Measurements from ENCODE around the gene TUBGCP2.
"Not testable (repeated sequence)": the region's sequence is repeated elsewhere in the genome, so short reads cannot be mapped to it uniquely, and the experiment has no call there.

The TUBGCP2 gene

DNA sequence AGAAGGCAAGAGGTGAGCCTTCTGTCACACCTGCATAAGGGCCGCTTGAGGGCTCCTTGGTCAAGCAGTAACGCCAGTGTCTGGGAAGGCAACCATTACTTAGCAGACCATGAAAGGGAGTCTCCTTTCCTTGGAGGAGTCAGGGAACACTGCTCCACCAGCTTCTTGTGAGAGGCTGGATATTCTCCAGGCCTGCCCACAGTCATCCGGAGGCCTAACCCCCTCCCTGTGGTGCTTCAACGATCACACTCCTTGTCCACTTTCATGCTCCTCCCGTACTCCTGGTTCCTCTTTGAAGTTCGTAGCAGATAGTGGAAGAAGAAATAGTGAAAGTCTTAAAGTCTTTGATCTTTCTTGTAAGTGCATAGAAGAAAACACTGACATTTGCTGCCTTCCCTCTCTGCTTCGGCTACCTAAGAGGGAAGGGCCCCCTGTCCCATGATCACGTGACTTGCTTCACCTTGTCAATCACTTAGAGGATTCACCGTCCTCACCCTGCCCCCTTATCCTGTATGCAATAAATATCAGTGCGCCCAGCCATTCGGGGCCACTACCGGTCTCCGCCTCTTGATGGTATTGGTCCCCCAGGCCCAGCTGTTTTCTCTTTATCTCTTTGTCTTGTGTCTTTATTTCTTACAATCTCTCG lies 13.5 kb upstream of the TUBGCP2 start:
- not testable (repeated sequence) for DNase-seq

DNA sequence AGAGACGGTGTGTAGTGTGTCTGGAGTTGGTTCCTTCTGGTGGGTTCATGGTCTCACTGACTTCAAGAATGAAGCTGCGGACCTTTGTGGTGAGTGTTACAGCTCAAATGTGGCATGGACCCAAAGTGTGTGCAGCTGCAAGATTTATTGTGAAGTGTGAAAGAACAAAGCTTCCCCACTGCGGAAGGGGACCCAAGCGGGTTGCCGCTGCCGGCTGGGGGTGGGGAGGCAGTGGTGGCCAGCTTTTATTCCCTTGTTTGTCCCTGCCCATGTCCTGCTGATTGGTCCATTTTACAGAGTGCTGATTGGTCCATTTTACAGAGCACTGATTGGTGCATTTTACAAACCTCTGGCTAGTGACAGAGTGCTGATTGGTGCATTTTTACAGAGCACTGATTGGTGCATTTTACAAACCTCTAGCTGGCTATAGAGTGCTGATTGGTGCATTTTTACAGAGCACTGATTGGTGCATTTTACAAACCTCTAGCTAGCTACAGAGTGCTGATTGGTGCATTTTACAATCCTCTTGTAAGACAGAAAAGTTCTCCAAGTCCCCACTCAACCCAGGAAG lies 12.3 kb upstream of the TUBGCP2 start:
- not testable (repeated sequence) for DNase-seq

DNA sequence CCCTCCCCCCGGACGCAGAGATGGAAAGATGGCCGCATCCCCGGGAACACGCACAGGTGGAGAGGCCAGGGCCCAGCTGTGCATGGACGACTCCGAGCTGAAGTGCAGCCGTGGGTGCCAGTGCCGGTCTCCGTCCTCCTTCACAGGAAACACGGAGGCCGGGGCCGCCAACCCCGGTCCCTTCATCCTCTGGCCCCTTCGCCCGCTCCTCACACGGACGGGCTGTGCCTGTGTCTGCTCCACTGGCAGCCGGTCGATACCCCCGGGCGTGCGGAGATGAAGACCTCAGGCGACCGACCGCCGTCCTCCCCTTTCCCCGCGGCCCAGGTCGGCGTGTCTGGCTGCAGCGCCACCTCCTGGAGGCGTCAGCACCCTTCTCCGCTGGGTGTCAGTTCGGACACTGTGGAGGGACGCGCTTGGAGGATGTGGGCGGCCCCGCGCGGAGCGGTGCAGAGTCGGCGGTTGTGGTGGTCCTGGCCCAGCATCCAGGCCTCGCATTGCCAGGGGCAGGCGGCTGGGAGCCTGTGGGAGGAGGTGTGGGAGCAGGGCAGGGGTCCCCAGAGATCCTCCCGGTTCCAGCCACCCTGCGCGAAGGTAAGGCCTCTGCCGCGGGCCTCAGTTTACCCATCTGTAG lies 9.9 kb upstream of the TUBGCP2 start:
- DNase-seq: peak; percentile 89

DNA sequence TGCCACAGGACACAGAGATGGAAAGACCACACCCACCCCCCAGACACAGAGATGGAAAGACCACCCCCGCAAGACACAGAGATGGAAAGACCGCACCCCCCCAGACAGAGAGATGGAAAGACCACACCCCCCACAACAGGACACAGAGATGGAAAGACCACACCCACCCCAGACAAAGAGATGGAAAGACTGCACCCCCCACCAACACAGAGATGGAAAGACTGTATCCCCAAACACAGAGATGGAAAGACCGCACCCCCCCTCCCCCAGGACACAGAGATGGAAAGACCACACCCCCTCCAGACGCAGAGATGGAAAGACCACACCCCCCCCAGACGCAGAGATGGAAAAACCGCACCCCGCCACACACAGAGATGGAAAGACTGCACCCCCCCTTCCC lies 8.1 kb upstream of the TUBGCP2 start:
- DNase-seq: no peak

DNA sequence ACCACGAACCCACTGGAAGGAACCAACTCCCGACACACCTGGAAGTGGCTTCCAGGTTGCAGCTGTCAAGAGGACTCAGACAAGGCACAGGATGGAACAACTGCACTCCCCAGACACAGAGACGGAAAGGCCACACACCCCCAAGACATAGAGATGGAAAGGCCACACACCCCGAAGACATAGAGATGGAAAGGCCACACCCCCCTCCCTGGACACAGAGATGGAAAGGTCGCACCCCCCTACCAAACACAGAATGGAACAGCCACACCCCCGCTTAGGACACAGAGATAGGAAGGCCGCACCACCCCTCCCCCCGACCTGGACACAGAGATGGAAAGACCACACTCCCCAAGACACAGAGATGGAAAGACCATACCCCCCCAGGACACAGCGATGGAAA lies 7.6 kb upstream of the TUBGCP2 start:
- DNase-seq: no peak

DNA sequence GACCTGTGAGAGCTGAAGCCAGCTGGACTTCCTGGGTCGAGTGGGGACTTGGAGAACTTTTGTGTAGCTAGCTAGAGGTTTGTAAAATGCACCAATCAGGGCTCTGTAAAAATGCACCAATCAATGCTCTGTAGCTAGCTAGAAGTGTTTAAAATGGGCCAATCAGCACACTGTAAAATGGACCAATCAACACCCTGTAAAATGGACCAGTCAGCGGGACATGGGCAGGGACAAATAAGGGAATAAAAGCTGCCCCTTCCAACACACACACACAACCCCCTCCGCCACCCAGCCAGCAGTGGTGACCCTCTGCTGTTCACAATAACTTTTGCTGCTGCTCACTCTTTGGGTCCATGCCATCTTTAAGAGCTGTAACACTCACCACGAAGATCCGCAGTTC lies 7.2 kb upstream of the TUBGCP2 start:
- no peak for DNase-seq

GRCh38 chr10:133314911-133315310 lies 6.2 kb upstream of the TUBGCP2 start:
- no peak for DNase-seq

DNA sequence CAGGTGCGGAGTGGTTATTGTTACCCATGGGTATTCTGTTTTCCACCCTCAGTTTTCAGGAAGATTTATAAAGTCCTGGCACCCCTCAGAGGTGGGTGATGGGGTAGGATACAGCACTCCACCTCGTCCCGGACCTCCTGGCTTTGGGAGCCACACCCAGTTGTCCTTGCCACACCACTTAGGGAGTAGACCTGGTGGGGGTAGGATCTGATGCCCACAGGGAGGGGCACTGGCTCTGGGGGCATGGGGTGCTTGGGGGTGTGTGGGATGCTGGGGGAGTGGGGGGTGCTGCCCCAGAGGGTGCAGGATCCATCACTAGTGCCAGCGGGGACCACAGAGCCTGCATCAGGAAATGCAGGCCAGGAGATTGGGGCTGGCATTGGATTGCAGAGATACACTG lies 4.5 kb upstream of the TUBGCP2 start:
- DNase-seq: no peak

GRCh38 chr10:133312769-133313145 lies 4.1 kb upstream of the TUBGCP2 start:
- DNase-seq: no peak

- DNase-seq: no peak
Observed at GRCh38 chr10:133312016-133312768, 3.5 kb upstream of the TUBGCP2 start.

- no peak for DNase-seq
Observed at GRCh38 chr10:133311570-133311969, 2.9 kb upstream of the TUBGCP2 start.

DNA sequence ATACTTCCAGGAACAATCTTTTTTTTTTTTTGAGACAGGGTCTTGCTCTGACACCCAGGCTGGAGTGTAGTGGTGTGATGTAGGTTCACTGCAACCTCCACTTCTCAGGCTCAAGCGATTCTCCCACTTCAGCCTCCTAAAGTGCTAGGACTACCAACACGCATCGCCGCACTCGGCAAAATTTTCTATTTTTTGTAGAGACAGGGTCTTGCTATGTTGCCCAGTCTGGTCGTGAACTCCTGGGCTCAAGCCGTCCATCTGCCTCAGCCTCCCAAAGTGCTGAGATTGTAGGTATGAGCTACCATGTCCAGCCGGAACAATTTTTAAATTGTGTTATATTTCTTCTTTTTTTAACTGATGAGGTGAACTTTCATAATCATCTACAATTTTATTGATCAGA lies 2.1 kb upstream of the TUBGCP2 start:
- no peak for DNase-seq

- no peak for DNase-seq
Observed at GRCh38 chr10:133310399-133310755, 1.7 kb upstream of the TUBGCP2 start.

GRCh38 chr10:133309720-133310398 lies 1.2 kb upstream of the TUBGCP2 start:
- DNase-seq: no peak

DNA sequence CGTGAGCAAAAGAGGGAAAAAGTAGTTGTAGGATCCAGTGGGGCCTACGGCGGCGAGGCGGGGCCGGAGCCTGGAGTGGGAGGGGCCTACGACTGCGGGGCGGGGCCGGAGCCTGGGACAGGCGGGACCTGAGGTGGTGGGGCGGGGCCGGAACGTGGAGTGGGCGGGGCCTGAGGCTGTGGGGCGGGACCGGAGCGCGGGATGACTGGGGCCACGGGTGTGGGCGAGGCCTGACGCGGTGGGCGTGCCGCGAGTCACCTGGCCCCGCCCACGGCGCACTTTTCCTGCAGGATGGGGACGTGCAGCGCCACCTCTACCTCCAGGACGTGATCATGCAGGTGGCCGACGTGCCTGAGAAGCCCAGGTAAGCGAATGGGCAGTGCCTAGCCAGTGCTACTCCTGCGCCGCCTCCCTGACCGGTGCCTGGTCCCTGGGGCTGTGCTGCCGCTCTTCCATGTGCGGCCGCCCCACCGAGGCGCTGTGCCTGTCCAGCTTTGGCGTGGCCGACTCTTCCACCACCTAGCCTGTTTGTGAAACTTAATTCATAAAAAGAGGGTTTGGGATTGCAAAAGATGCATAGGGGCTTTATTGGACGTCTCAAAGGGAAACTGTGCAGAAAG lies 538 bp upstream of the TUBGCP2 start:
- peak; percentile 96 for DNase-seq

- DNase-seq: peak; percentile 95
Observed at GRCh38 chr10:133307776-133308420, 774 bp downstream of the TUBGCP2 start.

- no peak for DNase-seq
Observed at GRCh38 chr10:133306941-133307379, 1.7 kb downstream of the TUBGCP2 start.

DNA sequence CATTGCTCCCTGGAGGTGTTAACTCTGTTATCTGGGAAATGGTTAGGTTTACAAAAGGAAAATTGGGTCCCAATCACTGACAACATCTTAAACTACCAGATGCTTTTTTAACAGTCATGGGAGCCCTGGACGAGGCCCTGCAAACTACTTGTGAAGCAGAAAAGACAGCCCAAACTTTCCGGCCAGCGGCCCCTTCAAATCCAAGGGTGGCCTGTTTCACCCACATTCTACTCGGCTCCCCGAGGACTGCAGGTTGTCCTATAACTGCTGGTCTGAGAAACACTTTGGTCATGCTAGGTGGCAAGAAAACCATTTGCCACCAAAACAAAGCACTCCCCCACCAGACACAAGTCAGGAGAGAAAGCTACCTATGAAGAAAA lies 2.6 kb downstream of the TUBGCP2 start:
- no peak for DNase-seq

GRCh38 chr10:133303206-133303605 lies 5.5 kb downstream of the TUBGCP2 start:
- no peak for DNase-seq

- DNase-seq: no peak
Observed at GRCh38 chr10:133302230-133302629, 6.4 kb downstream of the TUBGCP2 start.

DNA sequence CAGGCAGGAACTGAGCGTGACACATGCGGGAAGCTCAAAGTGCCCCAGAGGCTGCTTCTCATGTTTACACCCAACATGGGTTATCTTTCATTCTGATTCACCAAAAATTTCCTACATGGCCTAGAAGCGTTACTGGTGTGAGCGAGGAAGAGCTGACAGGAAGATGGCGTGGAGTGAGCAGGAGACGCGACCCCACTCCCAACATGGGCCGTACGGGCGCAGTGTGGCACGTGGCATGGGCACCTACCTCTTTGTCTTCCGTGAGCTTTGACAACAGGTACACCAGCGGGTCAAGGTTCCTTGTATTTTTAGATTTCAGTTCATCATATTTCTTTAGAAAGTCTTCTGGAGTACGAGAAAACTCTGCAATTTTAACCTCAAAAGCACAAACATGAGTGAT lies 8.9 kb downstream of the TUBGCP2 start:
- no peak for DNase-seq

DNA sequence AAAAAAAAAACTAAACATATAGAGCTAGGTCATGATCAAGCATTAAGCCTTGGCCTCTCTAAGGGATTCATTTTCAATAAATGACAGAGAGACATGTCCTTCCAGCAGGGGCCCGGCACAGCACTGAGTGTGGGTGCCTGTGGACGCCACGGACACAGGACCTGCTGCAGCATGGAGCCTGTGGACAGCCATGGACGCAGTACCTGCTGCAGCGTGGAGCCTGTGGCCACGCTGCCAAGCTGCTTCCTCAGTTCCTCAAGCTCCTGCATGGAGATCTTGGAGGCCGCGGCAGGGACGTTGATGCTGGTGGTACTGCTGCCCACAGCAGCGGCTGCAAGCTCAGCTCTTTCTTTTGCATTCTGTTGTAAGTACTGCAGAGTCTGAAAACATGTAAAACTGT lies 9.4 kb downstream of the TUBGCP2 start:
- DNase-seq: no peak
